Esophagus squamous epithelium (tissue), 5 donors: ENCODE measurements around the gene CYCS. TPM values are rescaled to one million over a fixed set of nuclear protein-coding genes. Genes with fewer than 3 reads are reported as not detected.
"Not testable (repeated sequence)": the region's sequence is repeated elsewhere in the genome, so short reads cannot be mapped to it uniquely, and the experiment has no call there.

Source experiments
- DNase-seq: peaks from one replicate; lab custom pipeline; 2025; lab: John Stamatoyannopoulos, UW
- H3K27ac ChIP-seq, 4 donors: fragments of 200-600 bp; sonication (generic); one replicate each; pipeline ENCODE4 v1.5.1; 2016 to 2019; ENCODE audit warnings: mild to moderate bottlenecking in 1 of 4
- H3K27me3 ChIP-seq, 4 donors: fragments of 200-600 bp; sonication (generic); 1 replicate in 3 of 4; 2 replicates in 1 of 4; pipeline versions ENCODE4 v1.5.1 to v1.6.0; 2017 to 2021; ENCODE audit warnings: antibody characterized with exemption in 1 of 4
- H3K36me3 ChIP-seq, 3 donors: fragments of 200-600 bp; sonication (generic); one replicate each; pipeline ENCODE4 v1.5.1; 2016 to 2019
- H3K4me1 ChIP-seq, 3 donors: fragments of 200-600 bp; sonication (generic); one replicate each; pipeline ENCODE4 v1.5.1; 2017 to 2019
- H3K4me3 ChIP-seq, 4 donors: fragments of 200-600 bp; sonication (generic); 1 replicate in 3 of 4; 2 replicates in 1 of 4; pipeline ENCODE4 v1.5.1; 2016 to 2019; ENCODE audit warnings: mild to moderate bottlenecking in 2 of 4, moderate library complexity in 1 of 4
- H3K9me3 ChIP-seq, 3 donors: fragments of 200-600 bp; sonication (generic); one replicate each; pipeline ENCODE4 v1.5.1; 2016 to 2019
- POLR2A ChIP-seq, 4 donors: fragments of 450-650 bp; IDR thresholded peaks; one replicate each; pipeline ENCODE4 v1.6.1; 2017; ENCODE audit warnings: antibody characterized with exemption in 4 of 4, mild to moderate bottlenecking in 4 of 4, moderate library complexity in 3 of 4
- WGBS, 2 donors: methylation state at CpG; one replicate each; pipeline ENCODE4 v1.1.5; 2018; 5-methylcytosine and 5-hydroxymethylcytosine counted together
- intact Hi-C: fragments of 100-400 bp; cut with DNase I; formaldehyde crosslinking; loops from one replicate; pipeline ENCODE4 v1.15.0; 2022
- total RNA-seq, 4 donors: library from RNA; depleted of rRNA; stranded (reverse); fragments of >200 nt; gene quantifications; one replicate each; pipeline ENCODE4 v1.1.0, GENCODE V29; 2016
- TF ChIP-seq, protein P1 (sequence below), 6 experiments: fragments of 450-650 bp in 4 of 6; fragments of 200-600 bp in 2 of 6; sonication (generic) in 2 of 6; IDR thresholded peaks; one replicate each; pipeline ENCODE4 v1.5.1; 2016 to 2019; ENCODE audit warnings: antibody characterized with exemption in 6 of 6, mild to moderate bottlenecking in 4 of 6, moderate library complexity in 4 of 6
- donor health status: DM: yes; HTN: yes; CAD: no.

The CYCS gene
- total RNA-seq, 4 donors from 2014 or later, result 48.1 to 117 (median 72.8) TPM

DNA sequence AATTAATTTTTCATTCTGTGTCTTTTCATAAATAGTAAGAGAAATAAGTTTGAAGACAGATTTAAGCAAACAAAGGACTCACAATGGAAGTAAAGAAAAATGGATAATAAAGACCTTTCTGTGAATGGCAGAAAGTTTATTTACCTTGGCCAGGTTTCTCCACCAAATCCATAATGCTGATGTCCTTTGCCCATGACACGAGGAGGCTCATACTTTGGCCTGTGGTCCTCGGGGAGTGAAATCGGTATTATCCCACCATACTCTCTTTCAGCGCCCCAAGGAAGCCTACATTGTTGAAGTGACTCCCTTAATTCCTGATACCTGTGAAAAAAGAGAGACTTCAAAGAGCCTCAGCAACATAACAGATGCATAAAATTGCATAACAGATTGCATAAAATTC is 43.1 kb upstream of the CYCS start:
- Histone ChIP-seq H3K9me3 (no peaks in the 10 kb centered on the region), H3K36me3 (peaks cover 0 to 14% (median 0%) of the 10 kb centered on the region in 3 donors), H3K4me3 (no peak overlapping the region), H3K27me3 (no peaks in the 10 kb centered on the region), H3K27ac (no peak overlapping the region), H3K4me1 (peaks cover 0 to 24% (median 0%) of the 10 kb centered on the region in 3 donors)
- no peak for DNase-seq
- TF ChIP-seq POLR2A (IDR thresholded peaks at IDR 0.05), result no peak
- TF ChIP-seq, protein P1, sequence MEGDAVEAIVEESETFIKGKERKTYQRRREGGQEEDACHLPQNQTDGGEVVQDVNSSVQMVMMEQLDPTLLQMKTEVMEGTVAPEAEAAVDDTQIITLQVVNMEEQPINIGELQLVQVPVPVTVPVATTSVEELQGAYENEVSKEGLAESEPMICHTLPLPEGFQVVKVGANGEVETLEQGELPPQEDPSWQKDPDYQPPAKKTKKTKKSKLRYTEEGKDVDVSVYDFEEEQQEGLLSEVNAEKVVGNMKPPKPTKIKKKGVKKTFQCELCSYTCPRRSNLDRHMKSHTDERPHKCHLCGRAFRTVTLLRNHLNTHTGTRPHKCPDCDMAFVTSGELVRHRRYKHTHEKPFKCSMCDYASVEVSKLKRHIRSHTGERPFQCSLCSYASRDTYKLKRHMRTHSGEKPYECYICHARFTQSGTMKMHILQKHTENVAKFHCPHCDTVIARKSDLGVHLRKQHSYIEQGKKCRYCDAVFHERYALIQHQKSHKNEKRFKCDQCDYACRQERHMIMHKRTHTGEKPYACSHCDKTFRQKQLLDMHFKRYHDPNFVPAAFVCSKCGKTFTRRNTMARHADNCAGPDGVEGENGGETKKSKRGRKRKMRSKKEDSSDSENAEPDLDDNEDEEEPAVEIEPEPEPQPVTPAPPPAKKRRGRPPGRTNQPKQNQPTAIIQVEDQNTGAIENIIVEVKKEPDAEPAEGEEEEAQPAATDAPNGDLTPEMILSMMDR (IDR thresholded peaks at IDR 0.05), result no peak
- intact Hi-C loops, result no loop called here
- WGBS, 2 donors, result 52 to 64% methylated on average over 4 of the region's 4 CpGs

DNA sequence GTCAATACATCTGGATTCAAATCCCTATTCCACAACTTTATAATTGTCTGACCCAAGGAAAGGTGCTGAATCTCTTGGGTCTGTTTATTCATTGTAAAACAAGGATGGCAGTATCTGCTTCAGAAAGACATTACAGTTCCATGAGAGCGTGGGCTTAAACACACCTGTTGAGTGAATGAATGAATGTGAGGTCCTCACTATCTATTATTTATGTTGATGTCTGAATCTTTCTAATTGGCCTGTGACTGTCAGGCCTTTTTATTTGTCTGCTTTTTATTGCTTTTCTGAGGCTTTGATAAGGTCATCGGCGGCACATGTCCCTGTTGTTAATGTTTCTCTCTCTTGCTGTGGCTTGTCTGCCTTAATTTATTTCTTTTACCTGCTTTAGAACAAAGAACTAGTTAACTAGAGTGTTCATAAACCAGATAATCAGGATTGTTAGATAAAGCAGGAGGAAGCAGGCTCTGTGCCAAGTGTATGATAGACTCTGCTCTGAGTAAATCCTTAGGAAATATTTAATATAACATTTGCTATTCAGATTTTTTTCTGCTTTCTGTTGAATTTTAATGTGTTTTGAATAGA is 42.3 kb upstream of the CYCS start:
- Histone ChIP-seq H3K9me3 (no peaks in the 10 kb centered on the region), H3K4me3 (no peak overlapping the region), H3K27me3 (no peaks in the 10 kb centered on the region), H3K4me1 (peaks cover 0 to 24% (median 0%) of the 10 kb centered on the region in 3 donors), H3K36me3 (peaks cover 0 to 14% (median 0%) of the 10 kb centered on the region in 3 donors), H3K27ac (peak overlapping the region in 1 of 4 donors; percentile 32)
- 53 to 66% methylated on average over 3 of the region's 3 CpGs for whole genome bisulfite sequencing, 2 donors
- intact Hi-C loops, result no loop called here
- DNase-seq, result no peak
- no peak for TF ChIP-seq POLR2A (IDR thresholded peaks at IDR 0.05)
- TF ChIP-seq, protein P1 (IDR thresholded peaks at IDR 0.05), result no peak

DNA sequence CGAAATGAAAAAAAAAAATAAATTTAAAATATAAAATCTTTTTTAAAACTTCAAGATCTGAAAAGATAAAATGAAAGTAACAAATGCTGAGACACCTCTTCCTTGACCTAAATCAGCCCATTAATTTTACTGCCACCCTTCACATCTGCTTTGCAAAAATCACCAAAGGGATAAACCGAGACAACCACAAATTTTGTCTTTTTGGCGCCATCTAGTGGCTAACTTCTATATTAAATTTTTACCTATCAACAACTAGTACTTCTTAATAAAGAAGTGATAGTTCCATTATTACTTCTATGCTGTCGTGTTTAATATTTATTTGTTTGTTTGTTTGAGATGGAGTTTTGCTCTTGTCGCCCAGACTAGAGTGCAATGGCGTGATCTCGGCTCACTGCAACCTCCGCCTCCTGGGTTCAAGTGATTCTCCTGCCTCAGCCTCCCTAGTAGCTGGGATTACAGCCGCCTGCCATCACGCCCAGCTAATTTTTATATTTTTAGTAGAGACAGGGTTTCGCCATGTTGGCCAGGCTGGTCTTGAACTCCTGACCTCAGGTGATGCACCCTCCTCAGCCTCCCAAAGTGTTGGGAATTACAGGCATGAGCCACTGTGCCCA is 35.0 kb upstream of the CYCS start:
- intact Hi-C loops, H3K9me3 ChIP-seq, H3K27ac ChIP-seq, DNase-seq, H3K4me3 ChIP-seq, H3K4me1 ChIP-seq, H3K27me3 ChIP-seq: not testable (repeated sequence)
- 47 to 56% methylated on average over 11 of the region's 11 CpGs for WGBS, 2 donors
- TF ChIP-seq, protein P1 (IDR thresholded peaks at IDR 0.05), result peak; percentile 15 to 53 (median 28)
- peaks cover 0 to 11% (median 0%) of the 10 kb centered on the region in 3 donors for H3K36me3 ChIP-seq

DNA sequence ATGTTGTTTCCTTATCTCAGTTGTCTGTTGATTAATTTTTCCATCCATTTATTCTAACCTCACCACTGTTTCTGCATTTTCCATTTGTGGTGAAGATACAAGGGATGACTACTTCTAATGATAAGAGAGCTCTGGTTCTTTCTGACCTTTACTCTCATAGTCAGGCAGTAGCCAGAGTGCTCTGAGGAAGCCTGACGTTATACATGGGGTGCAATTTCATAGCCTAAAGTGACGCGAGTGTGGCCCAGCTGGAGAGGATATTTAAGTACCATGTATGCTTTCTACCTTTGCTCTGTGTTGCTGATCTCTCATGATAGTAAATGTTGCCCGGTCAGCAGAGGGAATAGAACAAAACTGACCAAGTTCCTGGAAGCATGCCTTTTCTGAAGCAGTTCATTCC is 33.9 kb upstream of the CYCS start:
- no peaks in the 10 kb centered on the region for H3K4me1 ChIP-seq
- H3K4me3 ChIP-seq, result no peak overlapping the region
- no peak for TF ChIP-seq POLR2A (IDR thresholded peaks at IDR 0.05)
- TF ChIP-seq, protein P1 (IDR thresholded peaks at IDR 0.05), result no peak
- peaks cover 0 to 18% (median 4%) of the 10 kb centered on the region in 3 donors for H3K36me3 ChIP-seq
- DNase-seq, result no peak
- 91 to 96% methylated on average over 4 of the region's 4 CpGs for WGBS, 2 donors
- H3K27ac ChIP-seq, result no peak overlapping the region
- H3K27me3 ChIP-seq, result no peaks in the 10 kb centered on the region
- intact Hi-C loops, result no loop called here
- no peaks in the 10 kb centered on the region for H3K9me3 ChIP-seq

DNA sequence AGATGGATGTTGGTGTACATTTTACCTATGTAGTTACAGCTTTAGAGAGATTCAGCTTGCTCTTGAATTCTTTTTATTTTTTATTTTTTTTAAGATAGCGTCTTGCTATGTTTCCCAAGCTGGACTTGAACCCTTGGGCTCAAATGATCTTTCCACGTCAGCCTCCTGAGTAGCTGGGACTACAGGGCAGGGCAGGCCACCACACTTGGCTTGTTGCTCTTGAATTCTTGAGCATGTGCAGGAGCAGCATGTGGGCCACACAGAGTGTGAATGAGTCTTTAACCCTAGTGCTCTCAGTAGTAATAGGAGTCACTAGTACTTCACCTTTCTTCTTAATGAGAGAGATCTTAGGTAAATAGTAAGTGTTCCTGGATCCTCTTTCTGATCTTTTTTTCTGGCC is 26.7 kb upstream of the CYCS start:
- no peak for DNase-seq
- H3K4me3 ChIP-seq, result no peak overlapping the region
- no peak overlapping the region for H3K27ac ChIP-seq
- TF ChIP-seq, protein P1 (IDR thresholded peaks at IDR 0.05), result no peak
- no peak for TF ChIP-seq POLR2A (IDR thresholded peaks at IDR 0.05)
- H3K4me1 ChIP-seq, result no peaks in the 10 kb centered on the region
- H3K36me3 ChIP-seq, result peaks cover 0 to 36% (median 4%) of the 10 kb centered on the region in 3 donors
- WGBS, 2 donors, result 86 to 94% methylated on average over 2 of the region's 2 CpGs
- H3K9me3 ChIP-seq, result no peaks in the 10 kb centered on the region
- intact Hi-C loops, result no loop called here
- H3K27me3 ChIP-seq, result no peaks in the 10 kb centered on the region
